HG02885 (cell line): ENCODE results near the gene ERC2.

ENCODE experiments used
- ATAC-seq: cut with Tn5 transposase; IDR thresholded peaks from one replicate; pipeline ENCODE4 v1.9.1; 2021; ENCODE audit warnings: mild to moderate bottlenecking; ENCODE audit not compliant: unreplicated experiment, poor library complexity

ERC2 gene

GRCh38 chr3:56370991-56371775 is 97.1 kb downstream of the ERC2 start:
- ATAC-seq, result no peak

DNA sequence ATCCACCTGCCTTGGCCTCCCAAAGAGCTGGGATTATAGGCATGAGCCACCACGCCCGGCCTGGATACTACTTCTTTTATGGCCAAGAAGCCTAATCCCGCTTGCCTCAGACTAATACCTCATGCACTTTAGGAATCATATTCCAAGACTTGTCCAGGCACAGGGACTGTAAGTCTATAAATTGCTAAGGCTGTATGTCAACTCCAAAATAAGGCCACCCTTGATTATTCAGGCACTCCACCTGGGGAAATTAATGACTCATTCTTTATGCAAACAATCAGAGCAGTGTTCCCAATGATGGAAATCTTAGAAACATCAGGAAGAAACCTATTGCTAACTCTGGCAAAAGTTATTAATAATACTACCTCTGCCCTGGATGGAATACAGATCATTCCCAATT is 98.4 kb downstream of the ERC2 start:
- no peak for ATAC-seq

- ATAC-seq, result no peak
Observed at GRCh38 chr3:56368846-56369245, 99.4 kb downstream of the ERC2 start.

DNA sequence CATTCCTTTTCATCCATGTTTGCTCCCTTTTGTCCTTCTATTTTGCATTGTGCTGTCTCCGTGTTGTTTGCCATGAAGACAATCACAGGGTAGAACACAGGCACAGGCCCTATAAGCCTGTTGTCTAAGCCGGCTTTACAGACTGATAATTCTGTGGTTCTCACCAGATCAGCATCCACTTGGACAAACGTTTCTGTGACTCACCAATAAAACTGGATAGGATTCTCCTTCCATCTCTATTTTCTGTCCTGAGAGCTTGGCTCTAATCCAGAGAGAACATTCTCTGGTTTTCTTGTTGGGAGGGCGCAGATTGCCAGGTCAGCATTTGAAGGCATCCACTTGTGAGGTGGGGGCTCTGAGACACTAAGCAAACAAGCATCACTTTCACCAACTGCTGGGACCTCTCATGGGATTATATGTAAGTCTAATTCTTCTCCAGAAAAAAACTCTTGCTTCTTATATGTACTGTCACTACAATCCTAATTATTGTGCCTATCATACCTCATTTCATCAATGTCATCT is 101.6 kb downstream of the ERC2 start:
- no peak for ATAC-seq

DNA sequence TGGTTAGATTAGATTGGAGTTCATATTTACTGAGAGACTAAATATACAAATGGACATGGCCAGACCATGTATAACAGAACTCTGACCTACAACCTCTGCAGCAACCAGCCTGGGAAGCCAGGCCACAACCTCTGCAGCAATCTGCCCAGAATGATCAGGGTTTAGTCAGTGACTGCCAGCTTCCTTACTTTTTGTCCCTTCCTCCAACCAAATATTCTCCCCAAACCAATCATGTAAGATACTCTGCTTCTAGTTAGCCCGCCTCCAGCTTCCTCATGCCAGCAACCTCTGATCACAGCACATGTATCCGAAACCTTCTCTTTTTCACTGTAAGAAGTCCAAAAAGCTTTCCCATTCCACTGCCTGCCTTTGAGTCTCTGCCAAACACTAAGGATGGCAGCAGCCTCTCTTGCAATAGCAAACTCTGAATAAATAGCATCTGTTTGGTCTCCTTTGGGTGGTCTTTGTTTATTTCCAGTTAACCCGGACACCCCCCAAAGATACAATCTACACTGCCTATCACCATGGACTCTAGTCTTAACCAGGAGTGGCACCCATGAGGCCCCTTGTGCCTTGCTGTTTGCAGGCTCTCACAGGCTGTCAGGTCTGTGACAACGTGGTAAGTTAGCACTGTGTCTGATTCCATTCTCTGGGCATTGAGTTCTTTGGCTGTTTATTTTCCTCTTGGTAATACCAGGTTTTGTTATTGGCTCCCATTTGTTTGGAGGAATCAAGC is 102.2 kb downstream of the ERC2 start:
- ATAC-seq, result no peak

DNA sequence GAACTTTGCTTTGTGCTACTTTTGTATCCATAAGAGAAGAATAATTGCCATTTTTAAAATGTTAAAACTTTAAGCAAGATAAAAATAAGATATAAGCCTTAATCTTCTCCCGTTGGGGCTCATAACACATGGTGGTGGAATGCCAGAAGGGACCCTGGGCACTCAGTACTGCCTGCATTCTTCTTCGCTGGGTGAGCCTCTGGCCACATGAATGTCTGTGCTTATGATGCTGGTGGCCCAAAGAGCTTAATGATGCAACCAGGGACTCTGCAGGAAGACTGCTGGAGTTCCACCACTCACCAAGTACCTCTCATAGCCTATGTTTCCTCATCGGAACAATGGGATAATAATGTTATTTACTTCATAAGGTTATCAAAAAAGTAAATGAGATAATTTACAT is 103.6 kb downstream of the ERC2 start:
- no peak for ATAC-seq

GRCh38 chr3:56363720-56364119 is 104.5 kb downstream of the ERC2 start:
- ATAC-seq, result no peak

- ATAC-seq, result no peak
Observed at GRCh38 chr3:56361731-56362130, 106.5 kb downstream of the ERC2 start.

- no peak for ATAC-seq
Observed at GRCh38 chr3:56357266-56357665, 111.0 kb downstream of the ERC2 start.

DNA sequence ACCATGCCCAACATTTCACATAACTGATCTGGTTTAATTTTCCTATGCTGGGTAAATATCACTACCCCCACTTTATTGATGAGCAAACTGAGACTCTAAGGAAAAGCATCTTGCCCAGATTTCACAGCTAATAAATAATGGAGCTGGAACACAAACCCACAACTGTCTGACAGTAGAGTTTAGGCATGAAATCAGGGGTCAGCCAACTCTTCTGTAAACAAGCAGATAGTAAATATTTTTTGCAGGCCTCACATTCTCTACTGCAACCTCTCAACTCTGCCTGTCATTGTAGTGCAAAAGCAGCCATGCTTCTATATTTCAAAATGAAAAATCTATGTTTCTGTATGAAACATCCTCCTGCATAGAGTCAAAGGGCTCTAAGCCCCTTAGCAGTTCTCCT is 111.5 kb downstream of the ERC2 start:
- ATAC-seq, result no peak

DNA sequence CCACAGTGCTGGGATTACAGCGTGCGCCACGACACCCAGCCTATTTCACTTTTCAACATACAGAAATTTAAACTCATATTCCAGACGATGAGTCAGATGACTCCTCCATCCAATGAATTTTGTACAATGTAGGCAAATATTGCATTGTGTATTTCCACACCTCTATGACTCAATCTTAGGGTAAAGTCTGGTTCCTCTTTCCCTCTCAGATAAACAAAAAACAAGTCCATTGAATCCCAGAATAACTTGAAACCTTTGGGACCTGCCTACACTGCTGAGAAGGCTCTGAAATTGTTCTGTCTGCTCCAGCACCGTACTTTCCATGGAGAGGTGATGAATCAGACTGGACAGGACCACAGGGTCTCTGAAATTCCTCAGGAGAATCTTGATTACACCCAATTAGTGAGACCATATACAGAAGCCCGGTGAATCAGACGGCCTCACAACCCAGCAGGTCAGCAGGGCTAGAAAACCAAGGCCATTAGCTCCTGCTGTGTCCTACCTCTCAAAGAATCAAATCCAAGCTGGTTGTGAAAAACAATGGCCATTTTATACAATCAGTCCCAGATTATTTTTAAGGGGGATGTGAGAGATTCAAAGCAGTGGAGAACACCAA is 112.6 kb downstream of the ERC2 start:
- no peak for ATAC-seq

- no peak for ATAC-seq
Observed at GRCh38 chr3:56351537-56351936, 116.7 kb downstream of the ERC2 start.

- no peak for ATAC-seq
Observed at GRCh38 chr3:56347219-56347871, 120.9 kb downstream of the ERC2 start.

GRCh38 chr3:56342475-56342874 is 125.8 kb downstream of the ERC2 start:
- no peak for ATAC-seq

- no peak for ATAC-seq
Observed at GRCh38 chr3:56339671-56340070, 128.6 kb downstream of the ERC2 start.

- ATAC-seq, result no peak
Observed at GRCh38 chr3:56339244-56339643, 129.0 kb downstream of the ERC2 start.

DNA sequence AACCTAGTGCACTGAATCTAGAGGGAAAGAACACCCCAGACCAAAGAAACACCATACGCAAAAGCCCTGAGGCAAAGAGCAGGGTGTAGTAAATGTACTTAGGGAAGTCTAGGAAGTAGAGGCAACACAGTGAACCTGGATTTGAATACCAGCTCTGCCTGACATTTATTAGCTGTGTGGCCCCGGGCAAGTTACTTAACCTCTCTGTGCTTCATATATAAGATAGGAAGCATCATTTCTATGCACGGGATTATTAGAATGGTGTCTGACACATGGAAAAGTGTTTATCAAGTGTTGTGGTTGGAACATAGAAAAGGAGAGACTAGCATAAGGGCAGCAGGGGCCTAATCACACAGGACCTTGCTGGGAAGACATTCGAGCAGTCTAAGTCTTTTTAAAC is 132.2 kb downstream of the ERC2 start:
- no peak for ATAC-seq

DNA sequence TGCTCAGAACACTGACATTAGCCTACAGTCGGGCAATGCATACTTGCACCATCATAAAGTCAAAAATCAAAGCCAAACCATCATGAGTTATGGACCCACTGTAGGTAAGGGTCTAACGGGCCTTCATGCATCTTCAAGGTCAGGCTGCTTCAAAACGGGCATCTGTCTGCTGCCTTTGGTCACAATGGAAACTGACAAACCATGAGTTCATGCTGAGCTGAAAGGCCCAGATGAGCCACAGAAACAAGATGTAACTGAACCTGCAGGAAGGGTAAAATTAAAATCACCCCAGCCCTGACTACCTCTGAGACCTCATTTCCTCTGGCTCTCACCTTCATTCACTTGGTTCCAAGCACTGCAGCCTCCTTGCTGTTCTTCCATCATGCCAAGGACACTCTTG is 143.8 kb downstream of the ERC2 start:
- ATAC-seq, result no peak

DNA sequence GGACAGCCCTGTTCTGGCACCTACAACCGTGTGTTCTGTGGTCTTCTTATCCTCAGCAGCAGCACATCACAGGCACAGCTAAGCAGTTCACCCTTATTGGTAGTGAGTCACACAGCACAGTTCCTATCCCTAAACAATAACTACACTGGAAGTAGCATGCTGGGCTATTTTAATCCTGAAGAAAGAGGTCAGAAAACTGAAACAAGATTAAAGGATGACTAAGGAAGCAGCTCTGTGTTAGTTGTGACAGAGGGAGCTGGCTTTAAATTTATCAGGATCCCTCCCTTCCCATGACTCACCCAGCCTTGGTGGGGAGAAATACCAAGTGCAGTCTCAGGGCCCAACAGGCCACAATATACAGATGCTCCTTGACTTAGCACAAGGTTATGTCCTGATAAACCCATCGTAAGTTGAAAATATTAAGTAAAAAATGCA is 144.3 kb downstream of the ERC2 start:
- ATAC-seq, result no peak

GRCh38 chr3:56322862-56323261 is 145.4 kb downstream of the ERC2 start:
- ATAC-seq, result no peak

DNA sequence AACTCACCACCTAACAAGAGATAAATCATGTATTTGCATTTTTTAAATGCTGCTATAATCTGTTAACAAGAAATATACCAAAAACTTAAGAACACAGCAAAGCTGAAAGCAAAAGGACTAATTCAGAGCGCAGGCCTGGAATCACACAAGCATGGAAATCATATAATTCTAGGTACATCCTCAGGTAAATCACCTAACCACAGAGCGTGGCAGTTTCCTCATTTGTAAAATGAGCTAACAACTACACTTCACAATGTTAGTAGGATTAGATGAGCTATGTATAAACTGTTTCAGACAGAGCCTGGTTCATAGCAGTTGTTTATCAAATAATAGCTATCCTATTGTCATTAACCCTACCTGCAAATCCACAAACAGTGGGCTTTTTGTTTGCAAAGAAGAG is 146.4 kb downstream of the ERC2 start:
- ATAC-seq, result no peak
